B cell (primary cell): ENCODE results near the gene PDE12. TPM values are rescaled to one million over a fixed set of nuclear protein-coding genes. Genes with fewer than 3 reads are reported as not detected.

ENCODE experiments used
- ATAC-seq: fragments of 200-7000 bp; cut with Tn5 transposase; one replicate; pipeline ENCODE4 v1.10.0; 2021; ENCODE audit warnings: low read depth, mild to moderate bottlenecking, moderate number of reproducible peaks, moderate library complexity
- CTCF ChIA-PET: fragments of 350-600 bp; sonication (Branson Sonifier 250); formaldehyde crosslinking; loops from one replicate; lab custom pipeline; 2021; ENCODE audit warnings: antibody characterized with exemption, inconsistent platforms; lab: Charles Lee
- POLR2A ChIA-PET: fragments of 350-600 bp; sonication (Branson Sonifier 250); formaldehyde crosslinking; loops from one replicate; lab custom pipeline; 2021; ENCODE audit warnings: antibody characterized with exemption; lab: Charles Lee
- DNase-seq: peaks from one replicate; pipeline ENCODE4 v3.0.0; 2013
- H2AFZ ChIP-seq: 2 replicates; pipeline ENCODE4 v1.6.1; 2012; ENCODE audit warnings: mild to moderate bottlenecking, low read depth, low read length; ENCODE audit not compliant: insufficient read depth, poor library complexity, severe bottlenecking
- H3K27ac ChIP-seq, 2 donors: 1 replicate in 1 of 2; 2 replicates in 1 of 2; pipeline ENCODE4 v1.5.1; 2012 to 2013; ENCODE audit warnings: low read length in 2 of 2, mild to moderate bottlenecking in 2 of 2, moderate library complexity in 1 of 2
- H3K27me3 ChIP-seq, 4 experiments: fragments of 200-600 bp in 1 of 4; sonication (generic) in 1 of 4; replicated peaks in 1 of 4; 1 replicate in 2 of 4; 2 replicates in 2 of 4; pipeline versions ENCODE4 v1.6.1 to v1.7.0; 2013 to 2016; ENCODE audit warnings: low read length in 3 of 4, mild to moderate bottlenecking in 2 of 4, mixed read lengths in 1 of 4, moderate library complexity in 1 of 4; ENCODE audit not compliant: insufficient read depth in 4 of 4, control insufficient read depth in 3 of 4; ENCODE audit errors: control extremely low read depth in 1 of 4
- H3K36me3 ChIP-seq, 2 experiments: replicated peaks in 1 of 2; 1 replicate in 1 of 2; 2 replicates in 1 of 2; pipeline versions ENCODE4 v1.6.1 to v1.7.1; 2013; ENCODE audit warnings: low read length in 1 of 2; ENCODE audit not compliant: insufficient read depth in 2 of 2, control insufficient read depth in 1 of 2; ENCODE audit errors: control extremely low read depth in 1 of 2, extremely low read depth in 1 of 2
- H3K4me1 ChIP-seq, 2 donors: fragments of 200-600 bp in 1 of 2; sonication (generic) in 1 of 2; 1 replicate in 1 of 2; 2 replicates in 1 of 2; pipeline versions ENCODE4 v1.5.1 to v1.6.1; 2013 to 2017; ENCODE audit warnings: low read length in 2 of 2; ENCODE audit not compliant: control insufficient read depth in 2 of 2, insufficient read depth in 2 of 2
- H3K4me2 ChIP-seq: replicated peaks from 2 replicates; pipeline ENCODE3; 2012; ENCODE audit warnings: mild to moderate bottlenecking, low read depth, low read length; ENCODE audit not compliant: poor library complexity, severe bottlenecking
- H3K4me3 ChIP-seq, 5 experiments: fragments of 200-600 bp in 1 of 5; sonication (generic) in 1 of 5; 1 replicate in 3 of 5; 2 replicates in 2 of 5; pipeline versions ENCODE4 v1.5.1 to v1.7.0; 2011 to 2016; ENCODE audit warnings: low read length in 4 of 5, mild to moderate bottlenecking in 4 of 5, low read depth in 2 of 5, control low read depth in 1 of 5, moderate library complexity in 1 of 5; ENCODE audit not compliant: insufficient read depth in 1 of 5; ENCODE audit errors: control extremely low read depth in 1 of 5, extremely low read depth in 1 of 5
- H3K79me2 ChIP-seq: fragments of 200-600 bp; sonication (generic); one replicate; pipeline ENCODE4 v1.6.0; 2016; ENCODE audit warnings: low read length; ENCODE audit not compliant: control insufficient read depth, insufficient read depth
- H3K9ac ChIP-seq: fragments of 200-600 bp; sonication (generic); 2 replicates; pipeline ENCODE4 v1.6.1; 2017; ENCODE audit warnings: mild to moderate bottlenecking, low read length, moderate library complexity
- H3K9me3 ChIP-seq, 3 donors: one replicate each; pipeline versions ENCODE4 v1.6.1 to v1.7.1; 2013; ENCODE audit warnings: low read length in 2 of 3; ENCODE audit not compliant: control insufficient read depth in 2 of 3, insufficient read depth in 1 of 3; ENCODE audit errors: control extremely low read depth in 1 of 3
- H4K20me1 ChIP-seq: 2 replicates; pipeline ENCODE4 v1.6.0; 2012; ENCODE audit warnings: mild to moderate bottlenecking, low read length; ENCODE audit not compliant: insufficient read depth, control insufficient read depth, poor library complexity, severe bottlenecking
- H3K27ac Mint-ChIP-seq: one replicate; pipeline ENCODE4 v1.8.0; 2021; ENCODE audit warnings: mixed read lengths
- H3K27me3 Mint-ChIP-seq: one replicate; pipeline ENCODE4 v1.8.0; 2021; ENCODE audit warnings: mixed read lengths
- H3K4me1 Mint-ChIP-seq: one replicate; pipeline ENCODE4 v1.8.0; 2021; ENCODE audit warnings: mixed read lengths
- H3K4me3 Mint-ChIP-seq: one replicate; pipeline ENCODE4 v1.8.0; 2021; ENCODE audit warnings: mixed read lengths
- H3K9me3 Mint-ChIP-seq: one replicate; pipeline ENCODE4 v1.8.0; 2022; ENCODE audit warnings: mixed read lengths; ENCODE audit not compliant: insufficient read depth
- CTCF ChIP-seq: fragments of 200-600 bp; IDR thresholded peaks from one replicate; pipeline ENCODE4 v1.8.0; 2022; ENCODE audit warnings: antibody characterized with exemption, mild to moderate bottlenecking
- EZH2 ChIP-seq: IDR thresholded peaks from 2 replicates; pipeline ENCODE4 v1.6.1; 2012; ENCODE audit warnings: borderline replicate concordance, low read depth, mild to moderate bottlenecking, moderate library complexity, low read length; ENCODE audit not compliant: insufficient read depth, poor library complexity, severe bottlenecking
- WGBS: methylation state at CpG from one replicate; pipeline ENCODE4 v1.1.5; 2013; ENCODE audit warnings: missing lambda C conversion rate; ENCODE audit not compliant: insufficient coverage; 5-methylcytosine and 5-hydroxymethylcytosine counted together
- intact Hi-C: fragments of 100-400 bp; cut with micrococcal nuclease; formaldehyde crosslinking; loops from one replicate; pipeline ENCODE4 v1.10.0; 2022
- polyA plus RNA-seq: library from polyadenylated mRNA; depleted of rRNA; stranded (reverse); fragments of >200 nt; gene quantifications from 2 replicates; pipeline ENCODE4 v1.2.3, GENCODE V29; 2012
- total RNA-seq, 2 donors: library from RNA; stranded (reverse); fragments of 120-200 nt in 1 of 2; gene quantifications; 1 replicate in 1 of 2; 2 replicates in 1 of 2; pipeline versions ENCODE4 v1.2.3 to v1.2.4, GENCODE V29; 2013 to 2022

Gene PDE12
- total and polyA plus RNA-seq, 2 donors (not counting 1 experiment from before 2014, with no cell fraction given): 7.3 to 18.3 TPM

- peaks cover 0 to 5% of the 10 kb centered on the region in 2 experiments for H3K36me3 ChIP-seq
- CTCF ChIA-PET: interaction anchor here (2.1 to 3.4 kb wide), 2 partner anchors 40 to 159 kb away, joined by 8 to 16 read pairs; partner anchors contain the start of genes PDE12 and SLMAP
- H3K27ac ChIP-seq: peak overlapping the region; percentile 92 to 98
- no peaks in the 10 kb centered on the region for H3K9me3 Mint-ChIP-seq
- POLR2A ChIA-PET: interaction anchor here (0.6 to 3.2 kb wide), 5 partner anchors 39 to 259 kb away, joined by 3 to 26 read pairs (median 6); partner anchors contain the start of genes PDE12 and SLMAP
- H3K4me1 ChIP-seq: peaks cover 29 to 34% of the 10 kb centered on the region in 2 donors
- H3K79me2 ChIP-seq: peaks cover 69% of the 10 kb centered on the region
- H3K9me3 ChIP-seq: no peaks in the 10 kb centered on the region
- peaks cover 50% of the 10 kb centered on the region for H3K4me1 Mint-ChIP-seq
- peak overlapping the region; percentile 96 for H3K4me3 Mint-ChIP-seq
- peaks cover 25% of the 10 kb centered on the region for H4K20me1 ChIP-seq
- intact Hi-C loops: loop anchor here (1.0 to 10.0 kb wide), 8 partner anchors 40 to 914 kb away; partner anchors contain the start of genes APPL1, DENND6A, PDE12 and SLMAP
- DNase-seq (peak; percentile 62), ATAC-seq (no peak)
- peak overlapping the region; percentile 67 for H2AFZ ChIP-seq
- peak overlapping the region; percentile 67 to 99 (median 90) for H3K4me3 ChIP-seq
- H3K27me3 ChIP-seq: no peaks in the 10 kb centered on the region
- H3K27me3 Mint-ChIP-seq: no peaks in the 10 kb centered on the region
- 0% methylated on average over 21 of the region's 31 CpGs for WGBS
- H3K27ac Mint-ChIP-seq: peak overlapping the region; percentile 97
- peak overlapping the region; percentile 96 for H3K9ac ChIP-seq
- peak overlapping the region; percentile 93 for H3K4me2 ChIP-seq
- no peak for TF ChIP-seq EZH2
- TF ChIP-seq CTCF: no peak
Observed at GRCh38 chr3:57596495-57597126, 40.5 kb downstream of the PDE12 start.
